ENCODE data around the gene CSNK2A1. TPM values are rescaled to one million over a fixed set of nuclear protein-coding genes. Genes with fewer than 3 reads are reported as not detected.

Gene CSNK2A1
- total RNA-seq, 1 experiment from 2014 or later, result 108 TPM

- DNase-seq (ENCODE audit: extremely low read depth, low read depth), result no peak
Observed at GRCh38 chr20:434221-434620, 109.4 kb downstream of the CSNK2A1 start.

GRCh38 chr20:433300-433975 lies 110.2 kb downstream of the CSNK2A1 start:
- DNase-seq (ENCODE audit: extremely low read depth, low read depth), result no peak

GRCh38 chr20:432677-433299 lies 110.8 kb downstream of the CSNK2A1 start:
- DNase-seq (ENCODE audit: extremely low read depth, low read depth), result no peak

GRCh38 chr20:432208-432607 lies 111.4 kb downstream of the CSNK2A1 start:
- DNase-seq (ENCODE audit: extremely low read depth, low read depth), result no peak

- DNase-seq (ENCODE audit: extremely low read depth, low read depth), result peak; percentile 91
Observed at GRCh38 chr20:431012-431904, 112.3 kb downstream of the CSNK2A1 start.

- no peak for DNase-seq (ENCODE audit: extremely low read depth, low read depth)
Observed at GRCh38 chr20:430091-430999, 113.2 kb downstream of the CSNK2A1 start.

GRCh38 chr20:428658-429200 lies 114.9 kb downstream of the CSNK2A1 start:
- no peak for DNase-seq (ENCODE audit: extremely low read depth, low read depth)

GRCh38 chr20:427849-428657 lies 115.5 kb downstream of the CSNK2A1 start:
- DNase-seq (ENCODE audit: extremely low read depth, low read depth), result no peak

GRCh38 chr20:427401-427800 lies 116.2 kb downstream of the CSNK2A1 start:
- DNase-seq (ENCODE audit: extremely low read depth, low read depth), result no peak

GRCh38 chr20:426566-426965 lies 117.0 kb downstream of the CSNK2A1 start:
- DNase-seq (ENCODE audit: extremely low read depth, low read depth), result no peak

Small RNA genes lying within 50 kb of the gene (small RNA-seq; reads per million reads assigned to genes)
- 0 reads per million in 2 experiments for gene RF00019

Other genes with a start within 250 kb of the CSNK2A1 start
- gene ZCCHC3, start 246.2 kb downstream of the CSNK2A1 start, total RNA-seq (2014; rRNA removed; shearing (Covaris generic)), result 18.8 and 20.9 TPM in 2 replicates
- gene SOX12, start 218.2 kb downstream of the CSNK2A1 start, total RNA-seq (2014; rRNA removed; shearing (Covaris generic)), result 11.0 and 11.1 TPM in 2 replicates
- 16.3 and 26.4 TPM in 2 replicates for gene NRSN2, start 196.7 kb downstream of the CSNK2A1 start, total RNA-seq (2014; rRNA removed; shearing (Covaris generic))
- gene TRIB3, start 163.0 kb downstream of the CSNK2A1 start, total RNA-seq (2014; rRNA removed; shearing (Covaris generic)), result 433 and 534 TPM in 2 replicates
- 211 and 227 TPM in 2 replicates for gene RBCK1, start 135.5 kb downstream of the CSNK2A1 start, total RNA-seq (2014; rRNA removed; shearing (Covaris generic))
- gene TBC1D20, start 81.3 kb downstream of the CSNK2A1 start, total RNA-seq (2014; rRNA removed; shearing (Covaris generic)), result 24.6 and 27.5 TPM in 2 replicates
- gene TCF15, start 66.5 kb upstream of the CSNK2A1 start, total RNA-seq (2014; rRNA removed; shearing (Covaris generic)), result 0.32 TPM in 1 of 2 replicates, not detected in the other
- 811 and 839 TPM in 2 replicates for gene SRXN1, start 109.4 kb upstream of the CSNK2A1 start, total RNA-seq (2014; rRNA removed; shearing (Covaris generic))
- not detected in 2 replicates for gene SCRT2, start 132.0 kb upstream of the CSNK2A1 start, total RNA-seq (2014; rRNA removed; shearing (Covaris generic))
- gene SLC52A3, start 224.7 kb upstream of the CSNK2A1 start, total RNA-seq (2014; rRNA removed; shearing (Covaris generic)), result 0.02 TPM in 1 of 2 replicates, not detected in the other